Sigmoid colon (tissue), 3 donors: ENCODE measurements around the gene ELFN1.

ENCODE experiments used
- POLR2A ChIP-seq, 2 donors: fragments of 450-650 bp; IDR thresholded peaks; one replicate each; pipeline ENCODE4 v1.6.1; 2016; ENCODE audit warnings: antibody characterized with exemption in 2 of 2, mild to moderate bottlenecking in 2 of 2, moderate library complexity in 2 of 2
- TF ChIP-seq, protein P1 (sequence below), 4 experiments: fragments of 450-650 bp in 3 of 4; fragments of 200-600 bp in 1 of 4; IDR thresholded peaks; one replicate each; pipeline ENCODE4 v1.5.1; 2016 to 2019; ENCODE audit warnings: antibody characterized with exemption in 4 of 4, mild to moderate bottlenecking in 3 of 4, moderate library complexity in 2 of 4

GRCh38 chr7:1649751-1650326 lies 20.2 kb upstream of the ELFN1 start:
- TF ChIP-seq, protein P1, sequence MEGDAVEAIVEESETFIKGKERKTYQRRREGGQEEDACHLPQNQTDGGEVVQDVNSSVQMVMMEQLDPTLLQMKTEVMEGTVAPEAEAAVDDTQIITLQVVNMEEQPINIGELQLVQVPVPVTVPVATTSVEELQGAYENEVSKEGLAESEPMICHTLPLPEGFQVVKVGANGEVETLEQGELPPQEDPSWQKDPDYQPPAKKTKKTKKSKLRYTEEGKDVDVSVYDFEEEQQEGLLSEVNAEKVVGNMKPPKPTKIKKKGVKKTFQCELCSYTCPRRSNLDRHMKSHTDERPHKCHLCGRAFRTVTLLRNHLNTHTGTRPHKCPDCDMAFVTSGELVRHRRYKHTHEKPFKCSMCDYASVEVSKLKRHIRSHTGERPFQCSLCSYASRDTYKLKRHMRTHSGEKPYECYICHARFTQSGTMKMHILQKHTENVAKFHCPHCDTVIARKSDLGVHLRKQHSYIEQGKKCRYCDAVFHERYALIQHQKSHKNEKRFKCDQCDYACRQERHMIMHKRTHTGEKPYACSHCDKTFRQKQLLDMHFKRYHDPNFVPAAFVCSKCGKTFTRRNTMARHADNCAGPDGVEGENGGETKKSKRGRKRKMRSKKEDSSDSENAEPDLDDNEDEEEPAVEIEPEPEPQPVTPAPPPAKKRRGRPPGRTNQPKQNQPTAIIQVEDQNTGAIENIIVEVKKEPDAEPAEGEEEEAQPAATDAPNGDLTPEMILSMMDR (IDR thresholded peaks at IDR 0.05), result no peak
- no peak for TF ChIP-seq POLR2A (IDR thresholded peaks at IDR 0.05)
